Measurements from ENCODE around the gene LHX3. TPM values are rescaled to one million over a fixed set of nuclear protein-coding genes. Genes with fewer than 3 reads are reported as not detected.

Gene LHX3
- total RNA-seq, 1 experiment from 2014 or later: 0.11 TPM

GRCh38 chr9:136229096-136230065 lies 24.5 kb upstream of the LHX3 start:
- no TSS peak for BruUV-seq (replicated peaks)
- no peak overlapping the region for H3K4me3 ChIP-seq (ENCODE audit: low read depth, low read length, poor library complexity, severe bottlenecking)
- peaks cover 10% of the 10 kb centered on the region for H3K36me3 ChIP-seq (ENCODE audit: insufficient read depth, low read length, poor library complexity, severe bottlenecking)
- H3K9me3 ChIP-seq (ENCODE audit: low read depth, low read length, poor library complexity, severe bottlenecking): no peaks in the 10 kb centered on the region
- no peak for DNase-seq (ENCODE audit: low spot score)
- no peaks in the 10 kb centered on the region for H3K27me3 ChIP-seq (replicated peaks; ENCODE audit: insufficient read depth, low read depth, low read length, poor library complexity)
- no peak for TF ChIP-seq EZH2 (IDR thresholded peaks at IDR 0.05; ENCODE audit: borderline replicate concordance, low read depth, low read length, poor library complexity, severe bottlenecking)
- TF ChIP-seq, protein P1, sequence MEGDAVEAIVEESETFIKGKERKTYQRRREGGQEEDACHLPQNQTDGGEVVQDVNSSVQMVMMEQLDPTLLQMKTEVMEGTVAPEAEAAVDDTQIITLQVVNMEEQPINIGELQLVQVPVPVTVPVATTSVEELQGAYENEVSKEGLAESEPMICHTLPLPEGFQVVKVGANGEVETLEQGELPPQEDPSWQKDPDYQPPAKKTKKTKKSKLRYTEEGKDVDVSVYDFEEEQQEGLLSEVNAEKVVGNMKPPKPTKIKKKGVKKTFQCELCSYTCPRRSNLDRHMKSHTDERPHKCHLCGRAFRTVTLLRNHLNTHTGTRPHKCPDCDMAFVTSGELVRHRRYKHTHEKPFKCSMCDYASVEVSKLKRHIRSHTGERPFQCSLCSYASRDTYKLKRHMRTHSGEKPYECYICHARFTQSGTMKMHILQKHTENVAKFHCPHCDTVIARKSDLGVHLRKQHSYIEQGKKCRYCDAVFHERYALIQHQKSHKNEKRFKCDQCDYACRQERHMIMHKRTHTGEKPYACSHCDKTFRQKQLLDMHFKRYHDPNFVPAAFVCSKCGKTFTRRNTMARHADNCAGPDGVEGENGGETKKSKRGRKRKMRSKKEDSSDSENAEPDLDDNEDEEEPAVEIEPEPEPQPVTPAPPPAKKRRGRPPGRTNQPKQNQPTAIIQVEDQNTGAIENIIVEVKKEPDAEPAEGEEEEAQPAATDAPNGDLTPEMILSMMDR (conservative IDR thresholded peaks at IDR 0.05; ENCODE audit: low read depth, low read length): no peak
- POLR2A ChIA-PET (ENCODE audit: low non-redundant PET): no interaction called here
- H3K4me1 ChIP-seq (ENCODE audit: insufficient read depth, low read length, poor library complexity, severe bottlenecking): peaks cover 18% of the 10 kb centered on the region
- no peak overlapping the region for H3K27ac ChIP-seq (ENCODE audit: low read depth, low read length, poor library complexity, severe bottlenecking)
- CTCF ChIA-PET: no interaction called here
- intact Hi-C loops (cut with micrococcal nuclease; ENCODE audit: unreplicated experiment): loop anchor here (10.0 kb wide), 1 partner anchor 265 kb away; the partner anchor contains the start of gene UBAC1

DNA sequence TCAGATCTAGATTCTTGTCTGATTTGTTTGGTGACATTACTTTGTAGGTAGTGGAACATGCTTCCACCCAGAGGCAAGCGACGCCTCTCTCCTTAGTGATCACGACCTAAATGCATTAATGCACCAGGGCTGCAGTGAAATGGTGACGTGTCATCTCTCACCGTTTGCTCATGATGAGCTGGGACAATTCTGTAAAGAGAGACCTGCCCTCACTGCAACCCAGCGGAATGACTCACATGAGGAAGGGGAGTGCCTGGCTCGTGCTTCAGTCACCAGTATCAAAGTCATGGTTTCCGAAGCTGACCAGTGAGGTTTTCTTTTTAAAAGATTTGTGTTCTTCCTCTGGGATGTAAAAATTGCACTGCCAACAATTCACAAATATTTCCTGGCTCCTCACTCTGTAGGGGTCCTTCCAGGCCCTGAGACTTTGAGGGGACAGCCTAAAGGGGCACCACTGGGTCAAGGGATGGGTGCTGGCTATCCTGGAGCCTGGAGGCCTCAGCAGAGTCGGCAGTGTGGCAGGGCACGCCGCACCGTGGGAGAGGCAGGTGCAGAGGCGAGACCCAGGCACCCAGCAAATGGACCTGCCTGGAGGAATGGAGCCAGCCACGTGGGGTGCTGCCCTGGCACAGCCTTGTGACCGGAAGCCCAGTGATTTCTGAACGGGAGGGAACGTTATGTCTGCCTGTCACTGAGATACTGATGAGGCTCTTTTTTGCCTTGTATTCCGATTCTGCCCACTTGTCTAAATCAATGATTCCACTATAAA lies 23.4 kb upstream of the LHX3 start:
- no peak overlapping the region for H3K27ac ChIP-seq (ENCODE audit: low read depth, low read length, poor library complexity, severe bottlenecking)
- TF ChIP-seq, protein P1 (conservative IDR thresholded peaks at IDR 0.05; ENCODE audit: low read depth, low read length): no peak
- TF ChIP-seq EZH2 (IDR thresholded peaks at IDR 0.05; ENCODE audit: borderline replicate concordance, low read depth, low read length, poor library complexity, severe bottlenecking): no peak
- CTCF ChIA-PET: no interaction called here

DNA sequence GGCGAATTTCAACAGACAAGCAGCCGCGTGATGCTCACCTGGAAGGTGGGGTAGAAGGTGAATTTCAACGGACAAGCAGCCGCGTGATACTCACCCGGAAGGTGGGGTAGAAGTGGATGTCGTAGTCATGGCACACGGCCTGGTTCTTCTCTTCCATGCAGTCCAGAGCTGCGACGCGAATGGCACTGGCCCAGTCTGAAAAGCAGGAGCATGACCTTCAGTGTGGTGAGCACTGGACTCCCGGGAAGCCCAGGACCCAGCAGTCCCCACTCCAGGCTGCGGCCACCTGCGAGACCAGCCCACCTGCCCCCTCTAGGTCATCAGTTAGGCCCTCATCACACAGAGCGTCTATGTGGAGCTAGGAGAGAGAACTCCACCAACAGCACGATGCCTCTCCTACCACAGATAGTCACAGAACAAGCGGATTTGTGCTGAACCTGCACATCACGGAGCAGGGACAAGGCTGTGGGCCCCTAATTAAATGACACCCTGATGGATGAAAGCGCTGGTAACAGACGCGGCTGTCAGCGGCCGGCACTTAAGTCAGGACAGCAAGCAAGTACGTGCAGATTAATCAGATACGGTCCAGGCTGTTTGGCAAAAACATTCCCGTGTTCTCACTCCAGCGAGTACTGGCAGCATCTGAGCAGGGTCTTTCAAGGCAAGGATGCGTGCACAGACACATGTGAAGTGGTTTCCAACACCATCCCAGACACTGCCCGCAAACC lies 21.9 kb upstream of the LHX3 start:
- no peak for DNase-seq (ENCODE audit: low spot score)
- CTCF ChIA-PET: interaction anchor here (0.7 kb wide), 1 partner anchor 1897 kb away, joined by 3 read pairs; no protein-coding TSS in a partner anchor
- peaks cover 20% of the 10 kb centered on the region for H3K4me1 ChIP-seq (ENCODE audit: insufficient read depth, low read length, poor library complexity, severe bottlenecking)
- H3K4me3 ChIP-seq (ENCODE audit: low read depth, low read length, poor library complexity, severe bottlenecking): no peak overlapping the region
- TF ChIP-seq EZH2 (IDR thresholded peaks at IDR 0.05; ENCODE audit: borderline replicate concordance, low read depth, low read length, poor library complexity, severe bottlenecking): no peak
- TF ChIP-seq, protein P1 (conservative IDR thresholded peaks at IDR 0.05; ENCODE audit: low read depth, low read length): no peak
- H3K27ac ChIP-seq (ENCODE audit: low read depth, low read length, poor library complexity, severe bottlenecking): no peak overlapping the region
- intact Hi-C loops (cut with micrococcal nuclease; ENCODE audit: unreplicated experiment): loop anchor here (10.0 kb wide), 1 partner anchor 262 kb away; the partner anchor contains the start of gene UBAC1
- no peaks in the 10 kb centered on the region for H3K9me3 ChIP-seq (ENCODE audit: low read depth, low read length, poor library complexity, severe bottlenecking)
- H3K27me3 ChIP-seq (replicated peaks; ENCODE audit: insufficient read depth, low read depth, low read length, poor library complexity): no peaks in the 10 kb centered on the region
- BruUV-seq (replicated peaks): no TSS peak
- peaks cover 18% of the 10 kb centered on the region for H3K36me3 ChIP-seq (ENCODE audit: insufficient read depth, low read length, poor library complexity, severe bottlenecking)
- POLR2A ChIA-PET (ENCODE audit: low non-redundant PET): no interaction called here

More for the DNA sequence above, 23.4 kb upstream of the LHX3 start:
- no peak overlapping the region for H3K4me3 ChIP-seq (ENCODE audit: low read depth, low read length, poor library complexity, severe bottlenecking)
- H3K27me3 ChIP-seq (replicated peaks; ENCODE audit: insufficient read depth, low read depth, low read length, poor library complexity): no peaks in the 10 kb centered on the region
- DNase-seq (ENCODE audit: low spot score): no peak
- no TSS peak for BruUV-seq (replicated peaks)
- peaks cover 20% of the 10 kb centered on the region for H3K4me1 ChIP-seq (ENCODE audit: insufficient read depth, low read length, poor library complexity, severe bottlenecking)
- POLR2A ChIA-PET (ENCODE audit: low non-redundant PET): no interaction called here
- intact Hi-C loops (cut with micrococcal nuclease; ENCODE audit: unreplicated experiment): loop anchor here (10.0 kb wide), 1 partner anchor 263 kb away; the partner anchor contains the start of gene UBAC1
- H3K9me3 ChIP-seq (ENCODE audit: low read depth, low read length, poor library complexity, severe bottlenecking): no peaks in the 10 kb centered on the region
- H3K36me3 ChIP-seq (ENCODE audit: insufficient read depth, low read length, poor library complexity, severe bottlenecking): peaks cover 18% of the 10 kb centered on the region

All from A673 (cell line).